H1 (cell line): ENCODE results near the gene HID1. TPM values are rescaled to one million over a fixed set of nuclear protein-coding genes. Genes with fewer than 3 reads are reported as not detected.

Source experiments
- CTCF ChIA-PET: fragments of 300-600 bp; sonication (Branson Sonifier 250); formaldehyde crosslinking; loops from one replicate; lab custom pipeline; 2021; ENCODE audit not compliant: partially characterized antibody; lab: Charles Lee
- POLR2A ChIA-PET: fragments of 300-600 bp; sonication (Branson Sonifier 250); formaldehyde crosslinking; loops from one replicate; lab custom pipeline; 2021; ENCODE audit warnings: inconsistent platforms; ENCODE audit not compliant: partially characterized antibody; lab: Charles Lee
- DNase-seq, 2 experiments: peaks; one replicate each; pipeline versions ENCODE4 v3.0.0 to v3.0.0-alpha.2; 2010 to 2022; ENCODE audit warnings: low spot score in 2 of 2, low read depth in 1 of 2, mixed read lengths in 1 of 2
- FAIRE-seq: peaks from 2 replicates; lab custom pipeline; 2011; peaks lifted over from hg19 to GRCh38; lab: Jason Lieb, UNC
- H2AFZ ChIP-seq: 2 replicates; pipeline ENCODE4 v1.8.1; 2012; ENCODE audit warnings: low read length, inconsistent platforms
- H2AK5ac ChIP-seq: 2 replicates; pipeline ENCODE4 v1.6.1; 2013; ENCODE audit warnings: low read depth, low read length
- H2BK120ac ChIP-seq: replicated peaks from 2 replicates; pipeline ENCODE3; 2013; ENCODE audit warnings: low read depth, low read length, inconsistent platforms
- H2BK12ac ChIP-seq: 2 replicates; pipeline ENCODE4 v1.6.1; 2013; ENCODE audit warnings: low read depth, low read length
- H2BK15ac ChIP-seq: 2 replicates; pipeline ENCODE4 v1.6.1; 2013; ENCODE audit warnings: low read length
- H2BK20ac ChIP-seq: 2 replicates; pipeline ENCODE4 v1.6.1; 2013; ENCODE audit warnings: low read length
- H2BK5ac ChIP-seq: 2 replicates; pipeline ENCODE4 v1.6.1; 2013; ENCODE audit warnings: low read depth, low read length
- H3K14ac ChIP-seq: 2 replicates; pipeline ENCODE4 v1.6.1; 2013; ENCODE audit warnings: inconsistent platforms; ENCODE audit not compliant: insufficient read length
- H3K18ac ChIP-seq: 2 replicates; pipeline ENCODE4 v1.6.1; 2013; ENCODE audit warnings: low read length; ENCODE audit errors: extremely low read depth
- H3K23ac ChIP-seq: 2 replicates; pipeline ENCODE4 v1.6.1; 2013; ENCODE audit warnings: inconsistent platforms; ENCODE audit not compliant: insufficient read length
- H3K23me2 ChIP-seq: 2 replicates; pipeline ENCODE4 v1.6.1; 2013; ENCODE audit warnings: low read depth, low read length
- H3K27ac ChIP-seq: 2 replicates; pipeline ENCODE4 v1.6.1; 2011; ENCODE audit warnings: low read depth, low read length, inconsistent platforms
- H3K27me3 ChIP-seq, 4 experiments: replicated peaks in 1 of 4; 1 replicate in 1 of 4; 2 replicates in 3 of 4; pipeline versions ENCODE4 v1.6.1 to v1.8.1; 2011 to 2013; ENCODE audit warnings: low read length in 3 of 4, mild to moderate bottlenecking in 3 of 4, inconsistent platforms in 2 of 4, mixed read lengths in 2 of 4, moderate library complexity in 1 of 4; ENCODE audit not compliant: control insufficient read depth in 3 of 4, insufficient read depth in 3 of 4; ENCODE audit errors: extremely low read depth in 1 of 4
- H3K36me3 ChIP-seq, 4 experiments: 2 replicates each; pipeline versions ENCODE4 v1.6.1 to v1.8.1; 2011 to 2013; ENCODE audit warnings: mild to moderate bottlenecking in 4 of 4, low read length in 3 of 4, moderate library complexity in 2 of 4, control low read depth in 1 of 4, inconsistent platforms in 1 of 4; ENCODE audit not compliant: insufficient read depth in 4 of 4, control insufficient read depth in 2 of 4
- H3K4ac ChIP-seq: replicated peaks from 2 replicates; pipeline ENCODE3; 2013; ENCODE audit warnings: low read length, low read depth, mixed read lengths, inconsistent platforms; ENCODE audit not compliant: insufficient read length
- H3K4me1 ChIP-seq, 4 experiments: replicated peaks in 1 of 4; 1 replicate in 1 of 4; 2 replicates in 3 of 4; pipeline versions ENCODE4 v1.6.1 to v1.8.1; 2011 to 2013; ENCODE audit warnings: low read length in 3 of 4, inconsistent platforms in 2 of 4, mixed read lengths in 1 of 4; ENCODE audit not compliant: insufficient read depth in 4 of 4, control insufficient read depth in 3 of 4
- H3K4me2 ChIP-seq, 2 experiments: 2 replicates each; pipeline versions ENCODE4 v1.6.1 to v1.8.1; 2011 to 2013; ENCODE audit warnings: low read depth in 2 of 2, low read length in 2 of 2, control low read depth in 1 of 2, inconsistent platforms in 1 of 2, mild to moderate bottlenecking in 1 of 2; ENCODE audit not compliant: insufficient read depth in 1 of 2
- H3K4me3 ChIP-seq, 4 experiments: fragments of 200-600, 300-600 bp in 1 of 4; sonication (generic), shearing (Covaris generic), sonication (Bioruptor Twin) in 1 of 4; 2 replicates each; pipeline versions ENCODE4 v1.5.1 to v1.8.1; 2011 to 2016; ENCODE audit warnings: low read length in 4 of 4, low read depth in 3 of 4, control low read depth in 2 of 4, inconsistent platforms in 2 of 4, mild to moderate bottlenecking in 2 of 4, mixed read lengths in 1 of 4, moderate library complexity in 1 of 4; ENCODE audit not compliant: insufficient read depth in 2 of 4; ENCODE audit errors: extremely low read depth in 1 of 4
- H3K56ac ChIP-seq: replicated peaks from 2 replicates; pipeline ENCODE3; 2013; ENCODE audit warnings: low read depth, mild to moderate bottlenecking, mixed read lengths, low read length, inconsistent platforms; ENCODE audit not compliant: insufficient read length
- H3K79me1 ChIP-seq: 2 replicates; pipeline ENCODE4 v1.6.1; 2013; ENCODE audit warnings: low read depth, low read length, control low read depth
- H3K79me2 ChIP-seq, 2 experiments: 2 replicates each; pipeline versions ENCODE4 v1.6.1 to v1.8.1; 2012 to 2013; ENCODE audit warnings: low read length in 2 of 2, mild to moderate bottlenecking in 2 of 2, inconsistent platforms in 1 of 2; ENCODE audit not compliant: insufficient read depth in 2 of 2, control insufficient read depth in 1 of 2
- H3K9ac ChIP-seq, 4 experiments: replicated peaks in 1 of 4; 1 replicate in 1 of 4; 2 replicates in 3 of 4; pipeline versions ENCODE4 v1.6.1 to v1.8.1; 2011 to 2013; ENCODE audit warnings: low read depth in 3 of 4, low read length in 3 of 4, control low read depth in 2 of 4, mild to moderate bottlenecking in 2 of 4, moderate library complexity in 2 of 4, inconsistent platforms in 1 of 4; ENCODE audit errors: extremely low read depth in 1 of 4
- H3K9me3 ChIP-seq, 2 experiments: 2 replicates each; pipeline versions ENCODE4 v1.6.1 to v1.8.1; 2012 to 2013; ENCODE audit warnings: mild to moderate bottlenecking in 2 of 2, moderate library complexity in 2 of 2, control low read depth in 1 of 2, inconsistent platforms in 1 of 2, low read depth in 1 of 2, low read length in 1 of 2, mixed read lengths in 1 of 2; ENCODE audit not compliant: insufficient read depth in 2 of 2
- H4K20me1 ChIP-seq, 2 experiments: replicated peaks in 1 of 2; 2 replicates each; pipeline versions ENCODE3 to v1.8.1; 2011 to 2013; ENCODE audit warnings: inconsistent platforms in 2 of 2, low read length in 2 of 2, mild to moderate bottlenecking in 1 of 2; ENCODE audit not compliant: insufficient read depth in 2 of 2, control insufficient read depth in 1 of 2
- H4K5ac ChIP-seq: 2 replicates; pipeline ENCODE4 v1.6.1; 2013; ENCODE audit warnings: low read length, low read depth, mixed read lengths, inconsistent platforms; ENCODE audit not compliant: insufficient read length
- H4K8ac ChIP-seq: 2 replicates; pipeline ENCODE4 v1.8.0; 2013; ENCODE audit warnings: mild to moderate bottlenecking, moderate library complexity, low read length, inconsistent platforms; ENCODE audit not compliant: insufficient read depth; ENCODE audit errors: extremely low read depth
- H4K91ac ChIP-seq: replicated peaks from 2 replicates; pipeline ENCODE3; 2013; ENCODE audit warnings: low read length, mixed read lengths, inconsistent platforms; ENCODE audit not compliant: insufficient read length
- ATF2 ChIP-seq: IDR thresholded peaks from 2 replicates; pipeline ENCODE4 v1.6.1; 2012; ENCODE audit warnings: low read length, inconsistent platforms
- ATF3 ChIP-seq: IDR thresholded peaks from 2 replicates; pipeline ENCODE4 v1.6.1; 2011; ENCODE audit warnings: low read depth, mild to moderate bottlenecking, low read length; ENCODE audit not compliant: insufficient read depth
- FOSL1 ChIP-seq: IDR thresholded peaks from 2 replicates; pipeline ENCODE4 v1.6.1; 2011; ENCODE audit warnings: mild to moderate bottlenecking, low read depth, low read length, moderate library complexity; ENCODE audit not compliant: insufficient read depth
- NANOG ChIP-seq: IDR thresholded peaks from 2 replicates; pipeline ENCODE4 v1.6.1; 2011; ENCODE audit warnings: low read length, low read depth, mild to moderate bottlenecking, inconsistent platforms; ENCODE audit not compliant: insufficient read depth, poor library complexity, severe bottlenecking
- POLR2A ChIP-seq, 2 experiments: IDR thresholded peaks; 1 replicate in 1 of 2; 2 replicates in 1 of 2; pipeline ENCODE4 v1.6.1; 2011; ENCODE audit warnings: low read depth in 2 of 2, low read length in 2 of 2, mild to moderate bottlenecking in 2 of 2; ENCODE audit errors: control extremely low read depth in 1 of 2
- RBBP5 ChIP-seq: IDR thresholded peaks from 2 replicates; pipeline ENCODE4 v1.7.1; 2012; ENCODE audit warnings: low read depth, mild to moderate bottlenecking, inconsistent platforms, low read length, moderate library complexity, borderline replicate concordance
- RFX5 ChIP-seq: IDR thresholded peaks from 2 replicates; pipeline ENCODE4 v1.6.1; 2011; ENCODE audit warnings: low read depth, low read length, improper control_type of control experiment, borderline replicate concordance
- RXRA ChIP-seq: IDR thresholded peaks from 2 replicates; pipeline ENCODE4 v1.6.1; 2011; ENCODE audit warnings: low read depth, mild to moderate bottlenecking, low read length, moderate library complexity; ENCODE audit not compliant: insufficient read depth
- SUZ12 ChIP-seq: fragments of 200-600 bp; sonication (generic); IDR thresholded peaks from 2 replicates; pipeline ENCODE4 v1.6.1; 2012; ENCODE audit warnings: mild to moderate bottlenecking, inconsistent platforms, low read length, moderate library complexity, mixed read lengths
- TBP ChIP-seq: IDR thresholded peaks from 2 replicates; pipeline ENCODE4 v1.6.1; 2011; ENCODE audit warnings: low read depth, low read length, improper control_type of control experiment
- WGBS, 2 experiments: shearing (Covaris generic) in 1 of 2; methylation state at CpG; one replicate each; pipeline versions ENCODE4 v1.1.6 to v1.1.7; 2013 to 2015; ENCODE audit warnings: low lambda C conversion rate in 2 of 2, mixed read lengths in 2 of 2, inconsistent platforms in 1 of 2, low coverage in 1 of 2, missing lambda C conversion rate in 1 of 2; ENCODE audit not compliant: insufficient replicate concordance in 2 of 2, insufficient coverage in 1 of 2, insufficient read length in 1 of 2; ENCODE audit errors: extremely low coverage in 1 of 2, missing lambda C conversion rate in 1 of 2; 5-methylcytosine and 5-hydroxymethylcytosine counted together
- polyA plus RNA-seq, 7 experiments: library from polyadenylated mRNA; depleted of rRNA in 3 of 7; stranded (reverse) in 5 of 7; unstranded in 2 of 7; fragments of >200 nt in 5 of 7; fragments of 200-250 nt in 2 of 7; gene quantifications; 1 replicate in 5 of 7; 2 replicates in 1 of 7; 4 replicates in 1 of 7; pipeline versions ENCODE4 v1.2.1 to v1.2.3, GENCODE V29; 2011 to 2013; ENCODE audit warnings: missing spikeins in 2 of 7, mixed read lengths in 2 of 7
- total RNA-seq: library from RNA; stranded (reverse); fragmentation: NEBNext Ultra II Directional; extraction: Animal tissue kit (Norgen Biotek cat#: 25700); gene quantifications from 2 replicates; pipeline ENCODE4 v1.2.1, GENCODE V29; 2021

The HID1 gene
- total and polyA plus RNA-seq, 2 of the 8 experiments (the other 6 are each of a cell fraction or from before 2014, with no cell fraction given): 15.1 to 25.9 TPM

- Histone ChIP-seq H3K23ac (no peak overlapping the region), H3K14ac (no peak overlapping the region), H4K8ac (no peak overlapping the region), H2BK20ac (no peak overlapping the region), H2BK120ac (no peak overlapping the region), H3K9ac (no peak overlapping the region), H2BK5ac (no peak overlapping the region), H2BK12ac (no peak overlapping the region), H3K4me2 (no peak overlapping the region), H3K56ac (no peak overlapping the region), H2AK5ac (no peak overlapping the region), H3K4me3 (no peak overlapping the region), H3K27me3 (no peaks in the 10 kb centered on the region), H3K79me1 (no peaks in the 10 kb centered on the region), H3K36me3 (peaks cover 0 to 3% (median 2%) of the 10 kb centered on the region in 4 experiments; a peak in 2 of 8 replicates), H4K20me1 (peaks cover 0 to 7% of the 10 kb centered on the region in 2 experiments), H2BK15ac (no peak overlapping the region), H3K4me1 (no peaks in the 10 kb centered on the region), H4K5ac (no peak overlapping the region), H3K23me2 (no peaks in the 10 kb centered on the region), H4K91ac (no peak overlapping the region), H2AFZ (no peak overlapping the region), H3K18ac (no peak overlapping the region), H3K4ac (no peak overlapping the region), H3K27ac (no peak overlapping the region), H3K9me3 (no peaks in the 10 kb centered on the region), H3K79me2 (peaks cover 0 to 13% of the 10 kb centered on the region in 2 experiments; a peak in 1 of 4 replicates)
- FAIRE-seq (no peak), DNase-seq (no peak)
- 89% methylated on average over 7 of the region's 7 CpGs; no CpG with 5 or more reads in 1 of the 2 experiments for WGBS, 2 experiments
- ChIA-PET POLR2A (interaction anchor here (1.6 to 7.8 kb wide), 3 partner anchors 13 to 18 kb away, joined by 3 to 87 read pairs (median 10); partner anchors contain the start of gene MRPL58), CTCF (interaction anchor here (0.8 to 4.1 kb wide), 5 partner anchors 11 to 107 kb away, joined by 3 to 22 read pairs (median 3); partner anchors contain the start of gene OTOP2)
- no peak for TF ChIP-seq RFX5
- TF ChIP-seq NANOG: no peak
- TF ChIP-seq FOSL1: no peak
- TF ChIP-seq RXRA: no peak
- no peak for TF ChIP-seq ATF2
- TF ChIP-seq TBP: no peak
- no peak for TF ChIP-seq SUZ12
- TF ChIP-seq ATF3: no peak
- TF ChIP-seq POLR2A (IDR thresholded peaks at IDR 0.05; ENCODE audit: control extremely low read depth in 1 of 2, low read depth in 2 of 2, low read length in 2 of 2): no peak
- no peak for TF ChIP-seq RBBP5
Observed at GRCh38 chr17:74994440-74994839, 21.9 kb upstream of the HID1 start.
